Measurements from ENCODE around the gene CSH2.
"Not testable (repeated sequence)": the region's sequence is repeated elsewhere in the genome, so short reads cannot be mapped to it uniquely, and the experiment has no call there.

Gene CSH2

DNA sequence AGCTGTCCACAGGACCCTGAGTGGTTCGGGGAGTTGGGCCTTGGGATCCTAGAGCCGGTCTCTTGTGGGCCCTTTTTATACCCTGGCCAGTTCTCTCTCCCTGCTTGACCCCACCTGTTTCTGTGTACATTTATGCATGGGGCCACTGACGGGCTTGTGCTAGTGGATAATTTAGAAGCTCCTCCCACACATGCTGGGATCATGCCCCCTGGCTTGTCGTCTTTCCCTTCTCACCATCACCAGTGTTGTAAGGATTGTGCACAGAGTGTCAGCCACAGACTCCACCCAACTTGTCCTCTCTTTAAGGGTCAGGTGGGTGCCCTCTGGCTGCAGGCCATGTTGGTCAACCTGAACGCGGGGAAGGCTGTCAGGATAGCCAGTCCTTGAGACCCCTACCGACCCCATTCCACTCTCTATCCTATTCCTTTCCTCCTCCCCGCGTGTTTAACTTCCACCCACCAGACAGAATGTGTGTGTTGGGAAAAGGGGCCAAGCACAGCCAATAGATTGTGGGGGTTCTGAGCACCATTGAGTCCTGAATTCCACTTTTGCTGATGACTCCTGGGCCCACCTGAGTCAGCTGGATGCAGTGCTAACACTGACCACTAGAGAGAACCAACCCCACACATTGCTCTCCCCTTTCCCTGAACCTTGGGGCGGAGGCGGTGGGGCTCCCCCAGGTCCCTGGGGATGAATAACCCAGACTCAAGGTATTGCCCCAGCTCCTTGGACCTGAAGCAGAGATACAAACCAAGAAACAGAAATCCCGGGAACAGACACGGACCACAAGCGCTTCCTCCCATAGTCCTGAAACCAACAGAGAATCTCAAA, 23.3 kb upstream of the CSH2 start, which contains the start of gene CSH1:
TSS of gene CSH1 (minus strand) at position 51 of the 831 bp plus-strand sequence. CDS start 63 bp downstream, outside the sequence.
- not testable (repeated sequence) for H3K27me3 ChIP-seq; H3K9me3 ChIP-seq (replicated peaks in 1 of 11); H3K4me3 ChIP-seq; H3K4me1 ChIP-seq; H3K4me2 ChIP-seq; H3K27ac ChIP-seq; H3K9ac ChIP-seq; H4K20me1 ChIP-seq; H3K36me3 ChIP-seq

DNA sequence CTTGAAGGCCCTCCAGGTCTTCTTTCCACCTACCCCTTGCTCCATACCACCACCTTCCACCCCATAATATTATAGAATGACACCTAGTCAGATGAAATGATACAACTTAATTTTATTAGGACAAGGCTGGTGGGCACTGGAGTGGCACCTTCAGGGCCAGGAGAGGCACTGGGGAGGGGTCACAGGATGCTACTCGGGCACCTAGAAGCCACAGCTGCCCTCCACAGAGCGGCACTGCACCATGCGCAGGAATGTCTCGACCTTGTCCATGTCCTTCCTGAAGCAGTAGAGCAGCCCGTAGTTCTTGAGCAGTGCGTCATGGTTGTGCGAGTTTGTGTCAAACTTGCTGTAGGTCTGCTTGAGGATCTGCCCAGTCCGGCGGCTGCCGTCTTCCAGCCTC, 21.3 kb upstream of the CSH2 start:
- H4K20me1 ChIP-seq; H3K9me3 ChIP-seq (replicated peaks in 1 of 11); H3K36me3 ChIP-seq; H3K4me2 ChIP-seq; H3K27ac ChIP-seq; H3K27me3 ChIP-seq; H3K9ac ChIP-seq; H3K4me3 ChIP-seq; H3K4me1 ChIP-seq: not testable (repeated sequence)

DNA sequence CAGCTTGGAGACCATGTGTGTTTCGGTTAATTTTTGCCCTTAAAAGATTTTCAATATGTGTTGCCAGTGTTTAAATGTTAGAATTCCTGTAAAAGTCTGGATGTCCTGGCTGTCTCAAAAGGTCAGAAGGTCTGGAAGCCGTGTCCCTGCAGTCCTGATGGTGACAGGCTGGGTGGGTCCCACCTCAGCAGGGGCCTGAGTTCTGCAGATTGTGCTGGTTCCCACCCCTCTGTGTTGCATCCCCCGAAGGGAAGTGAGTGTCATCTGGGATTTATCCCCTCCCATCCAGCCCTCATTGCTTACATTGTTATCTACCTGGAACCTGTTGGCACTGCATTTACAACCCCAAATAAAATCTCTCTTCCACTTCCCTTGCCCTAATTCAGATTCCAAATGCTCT, 20.5 kb upstream of the CSH2 start:
- H3K27me3 ChIP-seq; H3K4me1 ChIP-seq; H3K27ac ChIP-seq; H3K9me3 ChIP-seq (replicated peaks in 1 of 11); H3K4me3 ChIP-seq; H3K36me3 ChIP-seq; H3K9ac ChIP-seq; H4K20me1 ChIP-seq; H3K4me2 ChIP-seq: not testable (repeated sequence)

DNA sequence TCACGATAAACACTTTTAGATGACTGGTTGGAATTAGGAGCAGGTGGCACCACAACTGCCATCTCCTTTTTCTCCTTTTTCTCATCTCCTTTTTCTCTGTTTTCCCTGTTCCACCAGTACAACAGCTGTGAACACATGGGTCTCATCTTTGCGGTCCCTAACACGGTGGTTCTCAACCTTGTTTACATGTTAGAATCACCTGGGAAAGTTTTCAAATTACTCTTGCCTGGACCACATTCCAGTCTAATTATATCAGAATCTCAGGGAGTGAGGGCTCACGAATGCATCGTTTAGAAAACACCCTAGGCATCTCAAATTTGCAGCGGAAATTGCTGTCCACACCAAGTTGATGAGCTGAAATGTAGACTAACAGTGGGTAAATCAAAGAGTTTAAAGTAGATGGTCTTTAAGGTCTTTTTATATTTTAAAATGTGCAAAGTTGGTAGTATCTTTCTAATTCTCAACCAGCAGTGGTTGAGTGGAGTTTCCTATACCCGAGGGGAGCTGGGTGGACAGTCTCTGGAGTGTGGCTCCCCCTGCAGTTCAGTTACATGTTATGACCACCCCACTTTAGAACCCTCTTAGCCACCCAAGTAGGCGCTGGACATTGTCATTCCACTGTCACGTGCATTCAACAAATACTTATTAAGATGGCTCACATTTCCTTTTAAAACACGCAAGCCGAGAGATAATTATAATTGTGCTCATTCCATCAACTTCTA, 19.0 kb upstream of the CSH2 start:
- not testable (repeated sequence) for H3K4me2 ChIP-seq; H3K27me3 ChIP-seq; H3K4me3 ChIP-seq; H3K9me3 ChIP-seq (replicated peaks in 1 of 11); H3K36me3 ChIP-seq; H3K27ac ChIP-seq; H3K4me1 ChIP-seq; H4K20me1 ChIP-seq; H3K9ac ChIP-seq

DNA sequence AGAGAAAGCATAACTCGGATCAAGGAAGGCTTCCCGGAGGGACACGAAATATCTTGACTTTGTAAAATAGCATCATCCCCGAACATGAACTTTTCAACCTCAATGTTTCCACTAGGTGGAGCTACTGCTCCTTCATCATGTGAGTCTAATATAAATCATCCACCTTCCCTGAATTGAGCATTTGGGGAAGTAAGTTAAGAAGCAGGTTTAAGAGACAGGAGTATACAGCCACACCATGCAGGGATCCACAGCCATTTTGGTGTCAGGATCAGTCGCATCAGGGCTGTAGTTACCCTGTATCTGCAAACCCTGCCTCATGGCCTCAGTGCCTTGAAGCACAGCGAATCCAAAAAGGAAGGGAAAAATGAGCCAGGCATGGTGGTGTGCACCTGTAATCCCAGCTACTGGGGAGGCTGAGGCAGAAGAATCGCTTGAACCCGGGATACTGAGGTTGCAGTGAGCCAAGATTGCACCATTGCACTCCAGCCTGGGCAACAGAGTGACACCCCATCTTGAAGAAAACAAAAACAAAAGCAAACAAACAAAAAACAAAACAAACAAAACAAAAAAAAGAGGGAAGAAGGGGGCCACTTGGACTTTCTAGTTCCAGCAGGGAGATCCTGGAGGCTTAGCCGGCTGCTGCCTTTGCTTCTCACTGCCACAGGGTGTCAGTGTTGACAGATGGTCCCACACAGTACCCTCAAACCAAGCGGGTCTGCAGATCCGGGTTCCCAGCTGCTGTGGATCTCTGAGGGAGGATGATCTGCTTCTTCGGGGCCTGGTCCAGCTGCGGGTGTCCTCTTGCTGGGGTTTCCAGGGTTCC, 15.8 kb upstream of the CSH2 start:
- H3K4me1 ChIP-seq; H4K20me1 ChIP-seq; H3K27ac ChIP-seq; H3K4me3 ChIP-seq; H3K9me3 ChIP-seq (replicated peaks in 1 of 11); H3K36me3 ChIP-seq; H3K9ac ChIP-seq; H3K27me3 ChIP-seq; H3K4me2 ChIP-seq: not testable (repeated sequence)

DNA sequence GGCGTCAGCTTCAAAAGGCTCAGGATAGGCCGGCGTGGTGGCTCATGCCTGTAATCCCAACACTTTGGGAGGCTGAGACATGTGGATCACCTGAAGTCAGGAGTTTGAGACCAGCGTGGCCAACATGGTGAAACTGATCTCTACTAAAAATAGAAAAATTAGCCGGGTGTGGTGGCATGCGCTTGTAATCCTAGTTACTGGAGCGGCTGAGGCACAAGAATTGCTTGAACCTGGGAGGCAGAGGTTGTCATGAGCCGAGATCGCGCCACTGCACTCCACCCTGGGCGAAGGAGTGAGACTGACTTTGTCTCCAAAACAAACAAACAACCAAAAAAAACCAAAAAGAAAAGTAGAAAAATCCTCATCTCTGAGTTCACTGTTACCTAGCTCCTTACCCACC, 11.6 kb upstream of the CSH2 start:
- H3K36me3 ChIP-seq; H4K20me1 ChIP-seq; H3K4me2 ChIP-seq; H3K9me3 ChIP-seq (replicated peaks in 1 of 11); H3K27me3 ChIP-seq; H3K4me1 ChIP-seq; H3K9ac ChIP-seq; H3K27ac ChIP-seq; H3K4me3 ChIP-seq: not testable (repeated sequence)

DNA sequence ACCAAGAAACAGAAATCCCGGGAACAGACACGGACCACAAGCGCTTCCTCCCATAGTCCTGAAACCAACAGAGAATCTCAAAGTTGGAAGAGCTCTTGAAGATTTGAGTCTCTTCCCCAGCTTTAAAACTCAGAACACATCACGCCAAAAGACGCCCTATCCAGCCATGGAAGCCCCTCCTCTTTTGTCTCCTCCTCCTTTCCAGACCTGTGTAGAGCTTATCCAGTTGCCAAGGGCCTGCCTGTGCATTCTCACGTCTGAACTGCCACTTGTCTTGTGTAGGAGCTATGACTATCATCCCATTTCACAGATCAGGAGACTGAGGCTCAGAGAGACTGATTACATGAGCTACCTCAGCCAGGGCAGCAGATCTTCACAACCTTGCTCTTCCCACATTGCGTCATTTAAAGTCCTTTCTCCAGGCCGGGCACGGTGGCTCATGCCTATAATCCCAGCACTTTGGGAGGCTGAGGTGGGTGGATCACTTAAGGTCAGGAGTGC, 9.2 kb upstream of the CSH2 start:
- not testable (repeated sequence) for H3K27ac ChIP-seq; H3K4me2 ChIP-seq; H3K27me3 ChIP-seq; H3K36me3 ChIP-seq; H3K9ac ChIP-seq; H3K4me3 ChIP-seq; H3K9me3 ChIP-seq (replicated peaks in 1 of 11); H4K20me1 ChIP-seq
- peaks cover 0 to 12% (median 5%) of the 10 kb centered on the region in 10 experiments; a peak in 5 of 20 replicates for H3K4me1 ChIP-seq

DNA sequence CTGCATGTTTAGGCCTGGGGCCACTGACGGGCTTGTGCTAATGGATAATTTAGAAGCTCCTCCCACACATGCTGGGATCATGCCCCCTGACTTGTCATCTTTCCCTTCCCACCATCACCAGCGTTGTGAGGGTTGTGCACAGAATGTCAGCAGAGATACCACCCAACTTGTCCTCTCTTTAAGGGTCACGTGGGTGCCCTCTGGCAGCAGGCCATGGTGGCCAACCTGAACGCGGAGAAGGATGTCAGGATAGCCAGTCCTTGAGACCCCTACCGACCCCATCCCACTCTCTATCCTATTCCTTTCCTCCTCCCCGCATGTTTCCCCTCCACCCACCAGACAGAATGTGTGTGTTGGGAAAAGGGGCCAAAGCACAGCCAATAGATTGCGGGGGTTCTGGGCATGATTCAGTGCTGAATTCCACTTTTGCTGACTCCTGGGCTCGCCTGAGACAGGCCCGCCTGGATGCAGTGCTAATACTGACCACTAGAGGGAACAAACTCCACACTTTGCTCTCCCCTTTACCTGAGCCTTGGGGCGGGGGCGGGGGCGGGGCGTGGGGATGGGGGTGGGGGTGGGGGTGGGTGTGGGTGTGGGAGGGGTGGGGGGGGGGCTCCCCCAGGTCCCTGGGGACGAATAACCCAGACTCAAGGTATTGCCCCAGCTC, 8.6 kb upstream of the CSH2 start, which contains the start of gene GH2:
TSS of gene GH2 (minus strand) at position 10 of the 667 bp plus-strand sequence. CDS start 143 bp downstream, outside the sequence.
- no peak for TF ChIP-seq Cebpa-rat (IDR thresholded peaks at IDR 0.05)
- H4K20me1 ChIP-seq: no peaks in the 10 kb centered on the region
- H3K36me3 ChIP-seq: no peaks in the 10 kb centered on the region

DNA sequence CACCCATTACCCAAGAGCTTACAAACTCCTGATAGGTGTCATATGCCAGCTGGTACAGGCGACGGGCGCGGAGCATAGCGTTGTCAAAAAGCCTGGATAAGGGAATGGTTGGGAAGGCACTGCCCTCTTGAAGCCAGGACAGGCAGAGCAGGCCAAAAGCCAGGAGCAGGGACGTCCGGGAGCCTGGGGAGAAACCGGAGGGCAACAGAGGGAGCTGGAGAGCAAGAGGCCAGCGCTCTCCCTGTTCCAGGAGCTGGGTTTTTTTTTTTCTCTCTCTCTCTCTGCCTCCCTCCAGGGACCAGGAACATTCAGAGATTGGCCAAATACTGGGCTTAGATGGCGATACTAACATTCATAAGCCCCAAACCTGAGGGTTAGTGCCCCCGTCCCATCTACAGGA, 7.9 kb upstream of the CSH2 start:
- not testable (repeated sequence) for H3K4me2 ChIP-seq

More for the DNA sequence above, 8.6 kb upstream of the CSH2 start, which contains the start of gene GH2:
- Histone ChIP-seq H3K27me3 (no peaks in the 10 kb centered on the region), H3K9ac (no peak within 1 kb of the TSS), H3K27ac (no peak within 1 kb of the TSS), H3K4me2 (no peak within 1 kb of the TSS), H3K4me1 (peaks cover 0 to 12% (median 5%) of the 10 kb centered on the region in 10 experiments; a peak in 5 of 20 replicates), H3K4me3 (no peak within 1 kb of the TSS), H3K9me3 (replicated peaks in 1 of 11) (no peaks in the 10 kb centered on the region)

More for the DNA sequence above, 7.9 kb upstream of the CSH2 start:
- H3K27me3 ChIP-seq; H3K9ac ChIP-seq; H3K36me3 ChIP-seq; H3K27ac ChIP-seq; H3K9me3 ChIP-seq (replicated peaks in 1 of 11); H3K4me3 ChIP-seq; H4K20me1 ChIP-seq: not testable (repeated sequence)
- peaks cover 0 to 12% (median 5%) of the 10 kb centered on the region in 10 experiments; a peak in 5 of 20 replicates for H3K4me1 ChIP-seq

All from BLaER1 treated with 17β-estradiol and CSF1 and Interleukin-3, amounts not matched to agents 10 nM and 100 nM (cell line).